H1 (cell line): ENCODE results near the gene CPE.

ENCODE experiments used
- ATF2 ChIP-seq: IDR thresholded peaks from 2 replicates; pipeline ENCODE4 v1.6.1; 2012; ENCODE audit warnings: low read length, inconsistent platforms
- CEBPB ChIP-seq: IDR thresholded peaks from 2 replicates; pipeline ENCODE4 v1.6.1; 2012; ENCODE audit warnings: low read depth, low read length
- CTCF ChIP-seq, 3 experiments: IDR thresholded peaks; 1 replicate in 2 of 3; 2 replicates in 1 of 3; pipeline versions ENCODE4 v1.5.1 to v1.6.1; 2011; ENCODE audit warnings: low read length in 3 of 3, mild to moderate bottlenecking in 3 of 3, inconsistent platforms in 2 of 3, low read depth in 1 of 3, moderate library complexity in 1 of 3; ENCODE audit not compliant: insufficient read depth in 1 of 3; ENCODE audit errors: control extremely low read depth in 1 of 3
- EZH2 ChIP-seq: fragments of 200-600 bp; sonication (generic); IDR thresholded peaks from 2 replicates; pipeline ENCODE4 v1.7.1; 2012; ENCODE audit warnings: low read depth, mild to moderate bottlenecking, moderate library complexity, low read length, inconsistent platforms; ENCODE audit not compliant: severe bottlenecking
- GABPA ChIP-seq: IDR thresholded peaks from 2 replicates; pipeline ENCODE4 v1.6.1; 2011; ENCODE audit warnings: mild to moderate bottlenecking, low read length, moderate library complexity, borderline replicate concordance; ENCODE audit not compliant: insufficient read depth
- HDAC2 ChIP-seq, 2 experiments: fragments of 300-600 bp in 1 of 2; sonication (generic) in 1 of 2; IDR thresholded peaks; 2 replicates each; pipeline ENCODE4 v1.6.1; 2011 to 2012; ENCODE audit warnings: low read depth in 2 of 2, low read length in 2 of 2, mild to moderate bottlenecking in 2 of 2, moderate library complexity in 2 of 2, borderline replicate concordance in 1 of 2, inconsistent platforms in 1 of 2
- JUN ChIP-seq: IDR thresholded peaks from 2 replicates; pipeline ENCODE4 v1.6.1; 2011; ENCODE audit warnings: low read depth, mild to moderate bottlenecking, improper control_type of control experiment, low read length
- POLR2AphosphoS5 ChIP-seq: IDR thresholded peaks from 2 replicates; pipeline ENCODE4 v1.6.1; 2011; ENCODE audit warnings: low read depth, low read length
- SIX5 ChIP-seq: IDR thresholded peaks from 2 replicates; pipeline ENCODE4 v1.6.1; 2011; ENCODE audit warnings: mild to moderate bottlenecking, low read depth, low read length
- TAF1 ChIP-seq: IDR thresholded peaks from 2 replicates; pipeline ENCODE4 v1.6.1; 2011; ENCODE audit warnings: mild to moderate bottlenecking, low read depth, low read length

- TF ChIP-seq CTCF (IDR thresholded peaks at IDR 0.05; ENCODE audit: control extremely low read depth in 1 of 3, insufficient read depth in 1 of 3, low read depth in 1 of 3, low read length in 3 of 3) (no peak), GABPA (no peak), EZH2 (no peak), POLR2AphosphoS5 (no peak), TAF1 (no peak), ATF2 (no peak), CEBPB (no peak), SIX5 (no peak), HDAC2 (IDR thresholded peaks at IDR 0.05; ENCODE audit: borderline replicate concordance in 1 of 2, low read depth in 2 of 2, low read length in 2 of 2) (no peak), JUN (no peak)
These were observed 140.8 kb downstream of the CPE start for GRCh38 chr4:165519591-165519990.
